SK-N-SH treated with all-trans-retinoic acid at 6 μM for 48 hours (cell line): Measurements from ENCODE around the gene KCNG2.

Experiments
- ATAC-seq: fragments of 200-7000 bp; cut with Tn5 transposase; 3 replicates; pipeline ENCODE4 v1.9.1; 2020; ENCODE audit warnings: mild to moderate bottlenecking, moderate library complexity
- ARNTL ChIP-seq: fragments of 450-650 bp; formaldehyde crosslinking; IDR thresholded peaks from 2 replicates; pipeline ENCODE4 v1.5.0; 2020; ENCODE audit warnings: low read depth, mild to moderate bottlenecking, moderate library complexity, borderline replicate concordance
- BACH2 ChIP-seq: fragments of 250-450 bp; sonication (Bioruptor Pico); IDR thresholded peaks from 2 replicates; pipeline ENCODE4 v1.9.0; 2021; ENCODE audit warnings: mild to moderate bottlenecking, borderline replicate concordance
- CSDC2 ChIP-seq: fragments of 250-450 bp; sonication (Bioruptor Pico); IDR thresholded peaks from 2 replicates; pipeline ENCODE4 v1.5.0; 2020; ENCODE audit warnings: mild to moderate bottlenecking, moderate library complexity
- CSRNP3 ChIP-seq: fragments of 250-450 bp; sonication (Bioruptor Pico); IDR thresholded peaks from 2 replicates; pipeline ENCODE4 v1.5.1; 2021; ENCODE audit warnings: mild to moderate bottlenecking, moderate library complexity
- ESRRG ChIP-seq: fragments of 250-450 bp; sonication (Bioruptor Pico); IDR thresholded peaks from 2 replicates; pipeline ENCODE4 v1.6.1; 2021; ENCODE audit warnings: mild to moderate bottlenecking
- ISL1 ChIP-seq: fragments of 250-450 bp; sonication (Bioruptor Pico); IDR thresholded peaks from 2 replicates; pipeline ENCODE4 v2.1.2; 2022; ENCODE audit warnings: mild to moderate bottlenecking, moderate library complexity
- OSR1 ChIP-seq: fragments of 250-450 bp; sonication (Bioruptor Pico); IDR thresholded peaks from 2 replicates; pipeline ENCODE4 v1.8.0; 2022; ENCODE audit warnings: moderate library complexity, mild to moderate bottlenecking, inconsistent platforms
- PATZ1 ChIP-seq: fragments of 250-450 bp; sonication (Bioruptor Pico); IDR thresholded peaks from 2 replicates; pipeline ENCODE4 v1.8.0; 2020; ENCODE audit warnings: mild to moderate bottlenecking, moderate library complexity, borderline replicate concordance
- POU6F1 ChIP-seq: fragments of 250-450 bp; sonication (Bioruptor Pico); IDR thresholded peaks from 2 replicates; pipeline ENCODE4 v1.8.0; 2021; ENCODE audit warnings: low read depth, mild to moderate bottlenecking, moderate library complexity, borderline replicate concordance
- PPARA ChIP-seq: fragments of 250-450 bp; sonication (Bioruptor Pico); IDR thresholded peaks from 2 replicates; pipeline ENCODE4 v1.5.0; 2020; ENCODE audit warnings: mild to moderate bottlenecking, borderline replicate concordance
- RARB ChIP-seq: fragments of 250-450 bp; sonication (Bioruptor Pico); IDR thresholded peaks from 2 replicates; pipeline ENCODE4 v1.8.0; 2021; ENCODE audit warnings: mild to moderate bottlenecking, moderate library complexity
- SNAI2 ChIP-seq: fragments of 250-450 bp; sonication (Bioruptor Pico); IDR thresholded peaks from 2 replicates; pipeline ENCODE4 v1.5.0; 2020; ENCODE audit warnings: mild to moderate bottlenecking, moderate library complexity
- TCF4 ChIP-seq: fragments of 250-450 bp; sonication (Bioruptor Pico); IDR thresholded peaks from 2 replicates; pipeline ENCODE4 v1.8.0; 2021; ENCODE audit warnings: mild to moderate bottlenecking, moderate library complexity, borderline replicate concordance
- TSHZ2 ChIP-seq: fragments of 250-450 bp; sonication (Bioruptor Pico); IDR thresholded peaks from 2 replicates; pipeline ENCODE4 v1.5.0; 2020; ENCODE audit warnings: mild to moderate bottlenecking, moderate library complexity
- ZC3H10 ChIP-seq: fragments of 250-450 bp; sonication (Bioruptor Pico); IDR thresholded peaks from 2 replicates; pipeline ENCODE4 v1.5.1; 2021; ENCODE audit warnings: mild to moderate bottlenecking, moderate library complexity
- ZFP3 ChIP-seq: fragments of 250-450 bp; sonication (Bioruptor Pico); IDR thresholded peaks from 2 replicates; pipeline ENCODE4 v1.5.0; 2020; ENCODE audit warnings: mild to moderate bottlenecking, moderate library complexity
- ZFP30 ChIP-seq: fragments of 450-650 bp; formaldehyde crosslinking; IDR thresholded peaks from 2 replicates; pipeline ENCODE4 v1.5.0; 2022; ENCODE audit warnings: mild to moderate bottlenecking, moderate library complexity
- ZNF565 ChIP-seq: fragments of 450-650 bp; formaldehyde crosslinking; conservative IDR thresholded peaks from 2 replicates; pipeline ENCODE4 v1.5.0; 2020; ENCODE audit warnings: low read depth, mild to moderate bottlenecking, moderate library complexity
- ZNF70 ChIP-seq: fragments of 450-650 bp; formaldehyde crosslinking; IDR thresholded peaks from 2 replicates; pipeline ENCODE4 v1.5.0; 2020; ENCODE audit warnings: mild to moderate bottlenecking, moderate library complexity
- ZNF8 ChIP-seq: fragments of 450-650 bp; formaldehyde crosslinking; IDR thresholded peaks from 2 replicates; pipeline ENCODE4 v1.5.0; 2020; ENCODE audit warnings: mild to moderate bottlenecking, moderate library complexity

KCNG2 gene

DNA sequence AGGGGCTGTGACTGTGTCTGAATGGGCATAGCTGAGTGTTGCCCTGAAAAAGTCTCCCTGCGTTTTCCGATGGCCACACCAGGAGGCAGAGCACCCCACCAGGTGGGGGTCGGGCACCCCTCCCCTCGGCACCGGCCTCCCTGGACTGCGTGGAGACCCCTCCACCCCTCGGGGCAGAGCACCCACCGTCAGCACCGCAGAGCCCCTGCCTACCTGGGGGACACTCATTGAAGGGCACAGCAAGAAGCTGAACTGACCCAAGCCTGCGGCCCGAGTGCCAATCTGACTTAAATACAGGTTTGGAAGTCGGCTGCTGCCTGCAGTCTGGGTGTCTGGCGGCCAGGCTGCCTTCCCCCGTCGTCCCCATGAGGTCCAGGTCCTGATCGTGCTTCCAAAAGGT lies 69.9 kb downstream of the KCNG2 start:
- ATAC-seq, result no peak; the same call in 2 of the 3 replicates
- no peak for TF ChIP-seq ISL1
- TF ChIP-seq ESRRG, result no peak
- TF ChIP-seq ZFP30 (CRISPR knock-in tag), result no peak
- TF ChIP-seq POU6F1 (CRISPR knock-in tag), result no peak
- no peak for TF ChIP-seq BACH2
- TF ChIP-seq ZFP3 (CRISPR knock-in tag), result no peak
- TF ChIP-seq TCF4 (CRISPR knock-in tag), result no peak
- TF ChIP-seq ZC3H10 (CRISPR knock-in tag), result no peak
- no peak for TF ChIP-seq ZNF8 (CRISPR knock-in tag)
- TF ChIP-seq ZNF565 (CRISPR knock-in tag), result no peak
- no peak for TF ChIP-seq PPARA (CRISPR knock-in tag)
- TF ChIP-seq TSHZ2 (CRISPR knock-in tag), result no peak
- no peak for TF ChIP-seq ARNTL (CRISPR knock-in tag)
- no peak for TF ChIP-seq CSDC2 (CRISPR knock-in tag)
- no peak for TF ChIP-seq SNAI2
- TF ChIP-seq PATZ1 (CRISPR knock-in tag), result no peak
- no peak for TF ChIP-seq CSRNP3 (CRISPR knock-in tag)
- TF ChIP-seq OSR1, result no peak

- ATAC-seq, result no peak; the same call in 2 of the 3 replicates
- no peak for TF ChIP-seq SNAI2
- no peak for TF ChIP-seq CSDC2 (CRISPR knock-in tag)
- no peak for TF ChIP-seq ZNF565 (CRISPR knock-in tag)
- no peak for TF ChIP-seq ZNF70 (CRISPR knock-in tag)
- TF ChIP-seq PATZ1 (CRISPR knock-in tag), result no peak
- no peak for TF ChIP-seq RARB (CRISPR knock-in tag)
- no peak for TF ChIP-seq ESRRG
Observed at GRCh38 chr18:79868168-79868784, 70.5 kb downstream of the KCNG2 start.

DNA sequence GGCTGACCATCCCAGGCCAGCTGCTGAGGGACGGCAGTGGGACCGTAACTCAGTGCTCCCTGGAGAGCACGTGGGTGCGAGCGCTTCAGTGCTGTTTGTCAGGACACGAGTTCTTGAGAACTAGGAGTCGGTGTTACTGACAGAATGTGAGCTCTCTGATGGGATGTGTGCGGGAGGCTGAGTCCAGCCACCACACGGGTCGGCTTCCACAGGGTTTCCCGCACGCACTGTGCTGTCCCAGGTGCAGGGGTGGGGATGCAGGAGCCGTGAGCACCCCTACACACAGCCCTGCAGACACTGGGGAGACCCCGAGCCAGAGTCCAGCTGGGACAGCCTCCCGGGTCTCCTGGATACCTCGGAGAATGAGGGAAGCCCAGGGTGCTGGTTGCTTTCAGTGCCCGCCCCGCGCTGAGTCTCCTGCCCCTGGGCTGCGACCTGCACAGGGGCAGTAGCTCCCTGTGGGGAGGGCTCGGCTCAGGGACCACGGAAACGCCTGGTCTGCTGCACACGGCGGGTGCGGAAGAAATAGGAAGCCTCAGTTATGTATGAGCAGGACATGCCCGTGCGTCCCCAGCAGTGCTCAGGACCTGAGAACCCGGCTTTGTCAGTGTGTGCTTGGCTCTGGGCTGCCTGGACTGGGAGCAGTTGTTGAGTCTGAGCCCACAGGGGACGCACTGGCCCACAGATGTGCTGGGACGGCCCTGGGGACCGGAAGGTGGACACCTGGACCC lies 71.2 kb downstream of the KCNG2 start:
- ATAC-seq, result peak; percentile 16; the same call in 2 of the 3 replicates
- TF ChIP-seq ZNF70 (CRISPR knock-in tag) (no peak), CSRNP3 (CRISPR knock-in tag) (no peak), TSHZ2 (CRISPR knock-in tag) (no peak), BACH2 (no peak), POU6F1 (CRISPR knock-in tag) (no peak), ISL1 (no peak), ZFP30 (CRISPR knock-in tag) (no peak)
